GM06990 (cell line): Measurements from ENCODE around the gene CD27.

Experiments
- DNase-seq: peaks from one replicate; pipeline ENCODE4 v3.0.0-alpha.2; 2011; ENCODE audit not compliant: insufficient read length; ENCODE audit errors: extremely low read depth
- H3K27me3 ChIP-seq: replicated peaks from 2 replicates; pipeline ENCODE4 v1.6.0; 2011; ENCODE audit warnings: low read length; ENCODE audit not compliant: control insufficient read depth, insufficient read depth
- H3K36me3 ChIP-seq: 2 replicates; pipeline ENCODE4 v1.5.1; 2011; ENCODE audit warnings: low read length; ENCODE audit not compliant: control insufficient read depth, insufficient read depth
- H3K4me3 ChIP-seq: replicated peaks from 2 replicates; pipeline ENCODE4 v1.5.1; 2011; ENCODE audit warnings: low read depth, mild to moderate bottlenecking, control low read depth, low read length
- TF ChIP-seq, protein P1 (sequence below): IDR thresholded peaks from 2 replicates; pipeline ENCODE4 v1.5.1; 2011; ENCODE audit warnings: low read length, control low read depth, mild to moderate bottlenecking, inconsistent platforms; ENCODE audit not compliant: insufficient read depth, poor library complexity, severe bottlenecking

The CD27 gene

GRCh38 chr12:6450091-6450868 lies 5.5 kb downstream of the CD27 start:
- H3K36me3 ChIP-seq: peaks cover 21% of the 10 kb centered on the region
- DNase-seq: no peak

GRCh38 chr12:6450869-6451347 lies 6.2 kb downstream of the CD27 start:
- DNase-seq: no peak
- peaks cover 22% of the 10 kb centered on the region for H3K36me3 ChIP-seq
- H3K27me3 ChIP-seq: no peaks in the 10 kb centered on the region
- peak overlapping the region; percentile 74 for H3K4me3 ChIP-seq
- TF ChIP-seq, protein P1, sequence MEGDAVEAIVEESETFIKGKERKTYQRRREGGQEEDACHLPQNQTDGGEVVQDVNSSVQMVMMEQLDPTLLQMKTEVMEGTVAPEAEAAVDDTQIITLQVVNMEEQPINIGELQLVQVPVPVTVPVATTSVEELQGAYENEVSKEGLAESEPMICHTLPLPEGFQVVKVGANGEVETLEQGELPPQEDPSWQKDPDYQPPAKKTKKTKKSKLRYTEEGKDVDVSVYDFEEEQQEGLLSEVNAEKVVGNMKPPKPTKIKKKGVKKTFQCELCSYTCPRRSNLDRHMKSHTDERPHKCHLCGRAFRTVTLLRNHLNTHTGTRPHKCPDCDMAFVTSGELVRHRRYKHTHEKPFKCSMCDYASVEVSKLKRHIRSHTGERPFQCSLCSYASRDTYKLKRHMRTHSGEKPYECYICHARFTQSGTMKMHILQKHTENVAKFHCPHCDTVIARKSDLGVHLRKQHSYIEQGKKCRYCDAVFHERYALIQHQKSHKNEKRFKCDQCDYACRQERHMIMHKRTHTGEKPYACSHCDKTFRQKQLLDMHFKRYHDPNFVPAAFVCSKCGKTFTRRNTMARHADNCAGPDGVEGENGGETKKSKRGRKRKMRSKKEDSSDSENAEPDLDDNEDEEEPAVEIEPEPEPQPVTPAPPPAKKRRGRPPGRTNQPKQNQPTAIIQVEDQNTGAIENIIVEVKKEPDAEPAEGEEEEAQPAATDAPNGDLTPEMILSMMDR: no peak

More at GRCh38 chr12:6450091-6450868, 5.5 kb downstream of the CD27 start:
- Histone ChIP-seq H3K27me3 (no peaks in the 10 kb centered on the region), H3K4me3 (peak overlapping the region; percentile 74)
- TF ChIP-seq, protein P1: no peak

- peak; percentile 76 for DNase-seq
- Histone ChIP-seq H3K36me3 (peaks cover 22% of the 10 kb centered on the region), H3K27me3 (no peaks in the 10 kb centered on the region), H3K4me3 (peak within 1 kb of the TSS; percentile 74)
- TF ChIP-seq, protein P1: no peak
Observed at GRCh38 chr12:6451348-6452244, 6.8 kb downstream of the CD27 start, which contains the start of gene TAPBPL. TAPBPL (plus strand) TSS chr12:6452042; CDS start chr12:6452249, 207 bp downstream.

- H3K4me3 ChIP-seq: peak overlapping the region; percentile 74
- no peak for DNase-seq
- peaks cover 25% of the 10 kb centered on the region for H3K36me3 ChIP-seq
- TF ChIP-seq, protein P1: no peak
- no peaks in the 10 kb centered on the region for H3K27me3 ChIP-seq
Observed at GRCh38 chr12:6452245-6452943, 7.6 kb downstream of the CD27 start.

- Histone ChIP-seq H3K4me3 (peak overlapping the region; percentile 74), H3K36me3 (peaks cover 27% of the 10 kb centered on the region), H3K27me3 (no peaks in the 10 kb centered on the region)
- DNase-seq: no peak
- TF ChIP-seq, protein P1: no peak
Observed at GRCh38 chr12:6452944-6453630, 8.3 kb downstream of the CD27 start.
